Activated T-helper 1 cell treated with Interleukin-2 at 50 U/mL for 16 hours (primary cell): Measurements from ENCODE around the gene ASB6.

ENCODE experiments used
- DNase-seq: peaks from one replicate; pipeline ENCODE4 v3.0.0-alpha.2; 2020; ENCODE audit warnings: low read depth

Gene ASB6

GRCh38 chr9:129626079-129626624 lies 15.8 kb downstream of the ASB6 start, which contains the start of gene NTMT1:
TSS of gene NTMT1 (plus strand) at chr9:129626163. CDS start at chr9:129632704, 6,541 bp downstream.
- peak; percentile 86 for DNase-seq

GRCh38 chr9:129624947-129625346 lies 17.0 kb downstream of the ASB6 start:
- no peak for DNase-seq

GRCh38 chr9:129624168-129624759 lies 17.7 kb downstream of the ASB6 start:
- DNase-seq: peak; percentile 48

- no peak for DNase-seq
Observed at GRCh38 chr9:129623331-129623730, 18.6 kb downstream of the ASB6 start.

- DNase-seq: no peak
Observed at GRCh38 chr9:129620669-129621295, 21.2 kb downstream of the ASB6 start, which contains the start of gene C9orf50. TSS of gene C9orf50 (minus strand) at chr9:129621101. CDS start at chr9:129620574, 527 bp downstream.

- DNase-seq: no peak
Observed at GRCh38 chr9:129619787-129620668, 21.9 kb downstream of the ASB6 start.

- no peak for DNase-seq
Observed at GRCh38 chr9:129617167-129617566, 24.8 kb downstream of the ASB6 start.

- DNase-seq: no peak
Observed at GRCh38 chr9:129615407-129616285, 26.3 kb downstream of the ASB6 start.

GRCh38 chr9:129614932-129615331 lies 27.0 kb downstream of the ASB6 start:
- no peak for DNase-seq

- DNase-seq: no peak
Observed at GRCh38 chr9:129613520-129614175, 28.3 kb downstream of the ASB6 start.

- DNase-seq: no peak
Observed at GRCh38 chr9:129612815-129613519, 29.0 kb downstream of the ASB6 start.

- no peak for DNase-seq
Observed at GRCh38 chr9:129612123-129612522, 29.8 kb downstream of the ASB6 start.

GRCh38 chr9:129611307-129611800 lies 30.6 kb downstream of the ASB6 start:
- DNase-seq: no peak

GRCh38 chr9:129610473-129611306 lies 31.3 kb downstream of the ASB6 start:
- peak; percentile 65 for DNase-seq

GRCh38 chr9:129610213-129610472 lies 31.8 kb downstream of the ASB6 start:
- DNase-seq: no peak

- peak; percentile 58 for DNase-seq
Observed at GRCh38 chr9:129609486-129610212, 32.3 kb downstream of the ASB6 start.

- no peak for DNase-seq
Observed at GRCh38 chr9:129608561-129609481, 33.1 kb downstream of the ASB6 start.

GRCh38 chr9:129607027-129607387 lies 34.9 kb downstream of the ASB6 start:
- DNase-seq: no peak
